ENCODE results near the gene FGGY.

The FGGY gene

GRCh38 chr1:59737638-59738037 is 440.7 kb downstream of the FGGY start:
- DNase-seq (ENCODE audit: low spot score): no peak

- peak; percentile 32 for DNase-seq (ENCODE audit: low spot score)
These were observed 441.3 kb downstream of the FGGY start for GRCh38 chr1:59738152-59738551.

GRCh38 chr1:59738591-59739015 is 441.7 kb downstream of the FGGY start:
- DNase-seq (ENCODE audit: low spot score): peak; percentile 81

GRCh38 chr1:59739111-59739510 is 442.2 kb downstream of the FGGY start:
- no peak for DNase-seq (ENCODE audit: low spot score)

GRCh38 chr1:59742526-59742925 is 445.6 kb downstream of the FGGY start:
- DNase-seq (ENCODE audit: low spot score): no peak

- no peak for DNase-seq (ENCODE audit: low spot score)
These were observed 446.6 kb downstream of the FGGY start for GRCh38 chr1:59743324-59744091.

GRCh38 chr1:59747420-59748024 is 450.6 kb downstream of the FGGY start:
- DNase-seq (ENCODE audit: low spot score): no peak

- DNase-seq (ENCODE audit: low spot score): no peak
These were observed 451.2 kb downstream of the FGGY start for GRCh38 chr1:59748123-59748522.

DNA sequence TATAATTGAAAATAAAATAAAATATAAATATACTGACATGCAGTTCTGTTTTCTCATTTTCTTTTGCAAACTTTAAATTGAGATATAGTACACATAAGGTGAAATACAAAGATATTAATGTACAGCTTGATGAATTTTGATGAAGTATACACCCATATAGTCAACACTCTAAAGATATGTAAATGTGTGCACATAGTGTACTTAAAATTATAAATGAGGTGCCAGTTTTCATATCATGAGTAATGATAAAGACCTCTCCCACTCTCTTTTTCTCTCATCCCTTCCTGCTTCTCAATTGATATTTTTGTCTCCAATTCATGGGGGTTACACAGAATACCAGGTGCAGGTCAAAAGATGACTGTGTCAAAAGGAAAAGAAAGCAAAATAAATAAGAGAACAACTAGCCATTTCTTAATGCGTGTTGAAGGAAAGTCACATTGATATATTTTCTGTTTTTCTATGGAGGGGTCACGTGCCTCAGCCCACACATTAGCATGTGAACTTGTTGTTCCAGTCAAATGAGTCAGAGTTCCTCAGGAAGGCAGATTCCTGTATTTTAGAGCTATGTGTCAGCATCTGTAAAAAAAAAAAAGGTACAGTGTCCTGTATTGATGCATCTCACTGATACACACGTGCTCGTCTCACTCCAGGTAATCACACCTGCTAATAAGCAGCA is 453.6 kb downstream of the FGGY start:
- DNase-seq (ENCODE audit: low spot score): peak; percentile 77

DNA sequence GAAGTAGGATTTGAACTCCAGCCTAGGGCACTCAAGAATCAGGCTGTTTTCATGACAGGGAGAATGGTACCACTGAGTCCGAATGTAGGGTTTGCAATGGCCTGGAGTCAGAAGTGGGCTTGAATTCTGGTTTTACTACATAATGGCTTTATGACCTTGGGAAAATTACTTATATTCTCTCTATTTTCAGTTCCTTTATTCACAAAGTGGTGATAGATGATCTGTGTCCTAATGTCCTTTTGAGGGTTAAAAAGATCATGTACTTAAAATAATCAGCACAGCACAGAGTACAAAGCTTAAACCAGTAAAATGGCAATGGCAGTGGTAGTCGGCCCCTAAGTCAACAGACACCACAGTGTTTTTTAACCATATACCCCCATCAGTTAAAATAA is 454.1 kb downstream of the FGGY start:
- no peak for DNase-seq (ENCODE audit: low spot score)

GRCh38 chr1:59751801-59752200 is 454.9 kb downstream of the FGGY start:
- no peak for DNase-seq (ENCODE audit: low spot score)

DNA sequence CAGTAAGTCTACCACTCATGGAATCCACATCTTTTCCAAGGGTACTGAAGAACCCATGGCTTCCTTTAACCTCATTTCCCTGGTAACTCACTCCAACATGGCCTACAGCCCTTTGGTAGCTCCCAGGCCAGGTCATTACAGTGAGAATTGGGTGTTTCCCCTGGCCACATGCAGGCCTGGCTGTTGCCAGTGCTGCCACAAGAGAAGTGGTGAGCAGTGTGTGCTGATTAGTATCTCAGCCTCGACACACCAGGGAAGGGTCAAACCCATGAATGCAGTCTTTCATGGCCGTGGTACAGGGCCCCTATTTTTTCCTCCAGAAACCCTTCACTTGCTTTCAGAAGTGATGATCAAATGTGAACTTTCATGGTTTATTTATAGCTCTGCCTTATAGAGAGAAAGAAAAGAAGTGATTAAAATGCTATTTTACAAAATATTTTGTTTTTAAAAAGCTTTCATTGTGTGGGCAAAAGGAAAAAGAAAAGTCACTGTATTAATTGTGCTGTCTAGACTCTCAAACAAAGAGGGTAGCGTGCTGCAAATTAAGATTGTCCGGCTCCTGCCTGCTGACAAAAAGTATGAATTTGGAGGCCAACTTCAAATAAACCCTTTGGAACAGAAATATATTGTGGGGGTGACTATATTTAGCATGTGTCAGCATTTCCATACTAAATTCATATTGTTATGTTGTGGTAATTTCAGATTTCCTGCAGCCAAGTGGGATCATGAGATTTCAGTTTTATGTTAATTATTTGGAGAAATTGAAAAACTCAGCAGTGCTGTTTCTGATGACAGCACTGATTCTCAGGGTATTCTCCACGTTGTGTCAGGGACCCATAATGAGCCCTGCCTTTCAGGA is 455.9 kb downstream of the FGGY start:
- no peak for DNase-seq (ENCODE audit: low spot score)

DNA sequence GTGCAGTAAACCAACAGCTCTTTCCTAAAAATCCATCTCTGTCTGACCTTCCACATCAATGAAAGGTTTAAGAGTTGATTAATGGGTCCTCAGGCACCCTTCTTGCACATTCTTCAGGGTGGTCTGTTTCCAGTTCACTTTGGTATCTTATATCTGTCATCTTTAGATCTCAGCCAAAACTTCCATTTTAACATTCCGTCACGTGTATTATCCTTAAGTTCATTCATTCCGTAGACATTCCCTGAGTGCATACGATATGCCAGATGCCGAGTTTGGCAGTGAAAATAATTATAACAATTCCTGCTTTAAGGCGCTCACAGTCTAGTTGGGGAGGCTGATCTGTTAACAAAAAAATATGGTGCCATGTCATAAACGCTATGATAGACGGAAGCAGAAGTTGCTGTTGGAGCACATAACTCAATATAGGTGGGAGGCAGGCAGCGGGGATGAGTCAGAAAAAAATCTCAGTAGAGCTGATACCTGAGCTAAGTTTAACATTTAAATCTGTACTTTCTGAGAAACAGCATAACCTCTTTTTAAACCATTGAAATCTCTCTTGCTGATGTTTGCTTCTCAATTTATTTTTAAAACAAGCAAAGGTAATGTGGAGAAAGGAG is 458.3 kb downstream of the FGGY start:
- no peak for DNase-seq (ENCODE audit: low spot score)

- no peak for DNase-seq (ENCODE audit: low spot score)
These were observed 460.4 kb downstream of the FGGY start for GRCh38 chr1:59757197-59757747.

DNA sequence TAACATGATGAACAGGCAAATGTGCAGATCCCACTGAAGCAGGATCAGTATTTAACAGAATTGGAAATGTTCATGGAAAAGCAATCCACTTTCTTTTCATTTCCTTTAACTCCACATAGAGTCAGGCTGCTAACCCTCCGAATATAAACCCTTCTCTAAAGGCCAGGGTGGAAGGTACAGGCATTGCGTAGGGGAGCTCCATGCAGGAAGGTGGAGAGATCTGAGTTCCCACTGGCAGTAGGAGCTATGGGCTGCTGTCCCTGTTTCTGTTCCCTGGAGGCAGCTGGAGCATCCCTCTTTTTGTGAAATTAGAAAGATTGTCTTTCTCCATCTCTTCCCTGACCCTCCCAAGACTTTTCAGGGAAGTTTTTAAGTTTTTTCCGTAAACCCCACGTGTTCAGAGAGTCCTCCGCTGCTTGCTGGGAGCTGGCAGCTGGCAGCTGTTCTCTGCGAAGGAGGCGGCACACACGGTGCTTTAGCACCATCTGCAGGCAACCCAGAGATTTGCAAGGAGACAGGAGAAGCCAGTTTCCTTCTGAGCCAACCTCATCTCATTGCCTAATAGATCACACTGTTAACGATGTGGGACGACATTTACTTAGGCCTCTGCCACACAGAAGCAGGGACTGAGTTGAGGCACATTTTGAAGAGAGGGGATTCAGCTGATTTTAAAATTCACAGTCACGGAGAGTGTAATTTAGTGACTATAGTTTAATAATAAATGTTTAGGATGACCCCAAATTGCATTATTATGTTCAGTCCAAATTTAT is 462.4 kb downstream of the FGGY start:
- peak; percentile 90 for DNase-seq (ENCODE audit: low spot score)

DNA sequence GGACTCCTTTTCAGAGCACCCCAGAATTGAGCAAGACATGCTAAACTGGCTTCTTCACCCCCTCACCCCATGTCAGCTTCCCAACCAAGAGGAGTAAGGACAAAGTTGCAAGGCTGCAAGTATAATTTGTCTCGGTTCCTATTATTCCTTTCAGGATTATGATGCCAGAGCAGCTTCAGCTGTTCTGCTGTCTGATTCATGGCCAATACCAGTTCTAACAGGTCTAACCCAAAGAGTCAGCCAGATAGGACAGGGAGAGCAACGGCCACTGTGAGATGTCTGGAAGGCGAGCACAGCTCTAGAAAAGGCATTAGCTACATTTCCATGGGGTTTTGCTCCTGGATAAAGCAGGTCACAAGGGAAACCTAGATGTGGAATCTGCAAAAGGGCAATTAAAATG is 464.5 kb downstream of the FGGY start:
- DNase-seq (ENCODE audit: low spot score): no peak

DNA sequence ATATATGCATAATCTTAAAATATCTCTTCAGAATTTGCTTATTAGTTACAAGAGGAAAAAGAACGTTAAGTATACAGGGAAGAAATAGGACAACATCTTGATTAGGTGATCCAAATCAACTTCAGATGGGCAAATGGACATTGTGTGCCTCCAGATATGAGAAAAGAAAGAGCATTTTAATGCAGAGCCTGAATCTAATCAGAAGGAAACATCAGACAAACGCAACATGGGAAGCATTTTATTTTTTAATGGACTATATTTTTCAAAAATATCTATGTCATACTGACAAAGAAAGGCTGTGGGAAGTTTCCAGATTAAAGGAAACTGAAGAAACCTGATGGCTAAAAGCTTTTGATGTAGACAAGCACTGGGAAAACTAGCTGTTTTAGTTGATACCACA is 466.5 kb downstream of the FGGY start:
- DNase-seq (ENCODE audit: low spot score): no peak

DNA sequence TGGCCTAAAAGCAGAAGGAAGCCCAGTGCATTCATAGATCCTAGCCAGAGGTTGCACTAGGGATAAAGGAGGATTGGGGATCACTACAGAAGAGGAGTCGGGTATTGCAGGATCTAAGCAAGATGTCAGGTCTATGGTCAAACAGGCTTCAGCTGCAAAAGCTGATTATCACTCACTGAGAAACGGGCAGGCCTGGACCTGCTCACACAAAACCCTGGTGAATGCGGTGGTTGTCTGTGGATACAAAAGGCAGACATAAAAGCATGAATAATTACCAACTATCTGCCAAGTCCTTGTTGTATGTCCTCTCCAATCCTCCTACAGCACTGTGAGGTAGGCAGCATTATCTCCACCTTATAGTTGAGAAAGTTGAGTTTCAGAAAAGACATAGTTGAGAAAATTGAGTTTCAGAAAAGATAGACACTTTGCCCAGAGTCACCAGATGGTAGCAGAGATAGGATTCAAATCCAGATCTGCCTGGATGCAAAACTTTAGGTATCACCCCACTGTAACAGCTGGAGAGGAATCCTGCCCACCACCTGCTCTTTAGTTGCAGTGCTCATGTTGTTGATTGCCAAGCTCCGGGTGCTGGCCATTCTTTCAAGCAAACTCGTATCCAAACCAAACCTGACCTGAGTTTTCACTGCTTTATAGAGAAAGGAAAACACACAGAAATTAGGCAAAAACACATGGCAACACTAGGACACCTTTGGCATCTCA is 468.3 kb downstream of the FGGY start:
- no peak for DNase-seq (ENCODE audit: low spot score)

DNA sequence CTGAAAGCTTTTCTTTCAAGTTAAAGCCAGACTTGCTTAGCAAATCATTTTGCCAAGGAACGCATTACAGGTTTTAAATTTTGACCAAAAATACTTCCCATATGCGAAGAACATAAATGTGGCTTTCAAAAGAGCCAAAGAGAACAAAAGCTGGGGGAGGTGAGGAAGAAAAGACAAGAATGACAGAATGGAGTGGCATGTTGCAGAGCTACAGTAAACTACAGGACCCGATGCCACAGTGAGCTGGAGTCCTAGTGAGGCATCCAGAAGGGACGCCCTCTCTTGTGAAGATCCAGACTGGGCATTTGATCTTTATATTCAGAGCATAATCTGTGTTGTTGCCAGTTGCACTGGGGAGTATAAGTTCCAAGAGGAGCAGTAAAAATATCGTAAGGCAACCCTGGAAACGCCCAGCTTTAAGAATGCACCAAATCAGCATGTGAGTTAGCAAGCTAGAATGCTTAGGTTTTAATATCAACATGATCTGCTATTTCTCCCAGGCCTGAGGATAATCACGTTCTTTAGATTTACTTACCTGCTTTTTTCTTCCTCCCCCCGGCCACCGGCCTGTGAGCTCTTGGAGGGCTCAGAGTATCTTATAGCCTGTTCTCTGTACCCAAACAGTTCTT is 469.4 kb downstream of the FGGY start:
- DNase-seq (ENCODE audit: low spot score): peak; percentile 26

GRCh38 chr1:59767119-59767518 is 470.2 kb downstream of the FGGY start:
- peak; percentile 12 for DNase-seq (ENCODE audit: low spot score)
